Measurements from ENCODE around the gene SIRPB1.
"Not testable (repeated sequence)": the region's sequence is repeated elsewhere in the genome, so short reads cannot be mapped to it uniquely, and the experiment has no call there.

SIRPB1 gene

GRCh38 chr20:1652960-1653359 lies 33.2 kb upstream of the SIRPB1 start:
- H3K4me3 ChIP-seq (ENCODE audit: low read depth, low read length), result no peak overlapping the region
- no peak for DNase-seq (ENCODE audit: low read depth, low spot score)
- TF ChIP-seq, protein P1, sequence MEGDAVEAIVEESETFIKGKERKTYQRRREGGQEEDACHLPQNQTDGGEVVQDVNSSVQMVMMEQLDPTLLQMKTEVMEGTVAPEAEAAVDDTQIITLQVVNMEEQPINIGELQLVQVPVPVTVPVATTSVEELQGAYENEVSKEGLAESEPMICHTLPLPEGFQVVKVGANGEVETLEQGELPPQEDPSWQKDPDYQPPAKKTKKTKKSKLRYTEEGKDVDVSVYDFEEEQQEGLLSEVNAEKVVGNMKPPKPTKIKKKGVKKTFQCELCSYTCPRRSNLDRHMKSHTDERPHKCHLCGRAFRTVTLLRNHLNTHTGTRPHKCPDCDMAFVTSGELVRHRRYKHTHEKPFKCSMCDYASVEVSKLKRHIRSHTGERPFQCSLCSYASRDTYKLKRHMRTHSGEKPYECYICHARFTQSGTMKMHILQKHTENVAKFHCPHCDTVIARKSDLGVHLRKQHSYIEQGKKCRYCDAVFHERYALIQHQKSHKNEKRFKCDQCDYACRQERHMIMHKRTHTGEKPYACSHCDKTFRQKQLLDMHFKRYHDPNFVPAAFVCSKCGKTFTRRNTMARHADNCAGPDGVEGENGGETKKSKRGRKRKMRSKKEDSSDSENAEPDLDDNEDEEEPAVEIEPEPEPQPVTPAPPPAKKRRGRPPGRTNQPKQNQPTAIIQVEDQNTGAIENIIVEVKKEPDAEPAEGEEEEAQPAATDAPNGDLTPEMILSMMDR (IDR thresholded peaks at IDR 0.05; ENCODE audit: low read depth, low read length), result no peak
- in situ Hi-C loops (cut with HindIII; ENCODE audit: low sequenced_read_pairs), result no loop called here

GRCh38 chr20:1652104-1652503 lies 32.3 kb upstream of the SIRPB1 start:
- H3K4me3 ChIP-seq (ENCODE audit: low read depth, low read length), result no peak overlapping the region
- in situ Hi-C loops (cut with HindIII; ENCODE audit: low sequenced_read_pairs), result no loop called here
- TF ChIP-seq, protein P1 (IDR thresholded peaks at IDR 0.05; ENCODE audit: low read depth, low read length), result no peak
- no peak for DNase-seq (ENCODE audit: low read depth, low spot score)

DNA sequence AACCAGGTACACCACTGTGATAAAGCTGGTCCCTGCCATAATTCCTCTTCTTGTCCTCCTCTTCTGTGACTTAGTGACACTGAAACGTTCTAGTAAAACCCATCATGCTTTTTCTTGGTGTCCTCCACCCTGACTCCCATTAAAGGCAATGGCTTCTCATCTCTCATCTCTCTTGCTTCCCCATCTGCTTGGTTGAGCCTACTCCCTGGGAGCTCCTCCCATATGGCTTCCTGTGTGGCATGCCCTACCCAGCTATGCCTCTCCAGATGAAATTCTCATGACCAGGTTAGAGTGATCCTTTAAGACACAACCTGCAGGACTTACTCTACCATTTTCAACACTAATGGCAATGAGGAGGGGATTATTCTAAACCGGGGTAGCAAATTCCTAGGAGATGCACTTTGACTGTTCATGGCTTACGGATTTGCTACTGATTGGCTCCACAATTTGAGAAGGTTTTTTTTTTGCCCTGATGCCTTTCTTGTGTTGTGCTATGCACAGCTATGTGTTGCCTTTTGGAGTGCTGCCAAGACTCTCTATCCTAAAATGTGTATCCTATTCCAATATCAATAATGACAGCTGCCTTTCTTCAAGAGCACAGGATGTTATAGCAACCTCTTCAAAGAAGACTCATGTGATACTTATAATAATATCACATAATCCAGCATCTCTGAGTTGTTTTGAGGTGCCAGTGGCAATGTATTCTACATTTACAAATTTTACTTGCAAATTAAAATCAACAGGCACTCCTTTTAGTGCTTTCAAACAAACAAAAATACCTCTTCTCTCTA lies 31.7 kb upstream of the SIRPB1 start:
- in situ Hi-C loops (cut with HindIII; ENCODE audit: low sequenced_read_pairs), result no loop called here
- H3K4me3 ChIP-seq (ENCODE audit: low read depth, low read length), result no peak overlapping the region
- DNase-seq (ENCODE audit: low read depth, low spot score), result no peak
- TF ChIP-seq, protein P1 (IDR thresholded peaks at IDR 0.05; ENCODE audit: low read depth, low read length), result no peak

GRCh38 chr20:1648101-1648500 lies 28.3 kb upstream of the SIRPB1 start:
- in situ Hi-C loops (cut with HindIII; ENCODE audit: low sequenced_read_pairs), result no loop called here

GRCh38 chr20:1646975-1647431 lies 27.2 kb upstream of the SIRPB1 start:
- in situ Hi-C loops (cut with HindIII; ENCODE audit: low sequenced_read_pairs), result no loop called here
- no peak overlapping the region for H3K4me3 ChIP-seq (ENCODE audit: low read depth, low read length)
- no peak for DNase-seq (ENCODE audit: low read depth, low spot score)
- TF ChIP-seq, protein P1 (IDR thresholded peaks at IDR 0.05; ENCODE audit: low read depth, low read length), result no peak

More at GRCh38 chr20:1648101-1648500, 28.3 kb upstream of the SIRPB1 start:
- TF ChIP-seq, protein P1 (IDR thresholded peaks at IDR 0.05; ENCODE audit: low read depth, low read length), result no peak
- no peak overlapping the region for H3K4me3 ChIP-seq (ENCODE audit: low read depth, low read length)
- no peak for DNase-seq (ENCODE audit: low read depth, low spot score)

GRCh38 chr20:1644101-1644962 lies 24.5 kb upstream of the SIRPB1 start:
- DNase-seq (ENCODE audit: low read depth, low spot score), result no peak
- in situ Hi-C loops (cut with HindIII; ENCODE audit: low sequenced_read_pairs), result no loop called here
- H3K4me3 ChIP-seq (ENCODE audit: low read depth, low read length), result no peak overlapping the region
- TF ChIP-seq, protein P1 (IDR thresholded peaks at IDR 0.05; ENCODE audit: low read depth, low read length), result no peak

DNA sequence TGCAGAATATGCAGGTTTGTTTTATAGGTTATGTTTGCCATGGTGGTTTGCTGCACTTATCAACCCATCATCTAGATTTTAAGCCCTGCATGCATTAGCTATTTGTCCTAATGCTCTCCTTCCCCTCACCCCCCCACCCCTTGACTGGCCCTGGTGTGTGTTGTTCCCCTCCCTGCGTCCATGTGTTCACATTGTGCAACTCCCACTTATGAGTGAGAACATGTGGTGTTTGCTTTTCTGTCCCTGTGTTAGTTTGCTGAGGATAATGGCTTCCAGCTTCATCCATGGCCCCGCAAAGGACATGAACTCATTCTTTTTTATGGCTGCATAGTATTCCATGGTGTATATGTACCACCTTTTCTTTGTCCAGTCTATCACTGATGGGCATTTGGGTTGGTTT lies 18.8 kb upstream of the SIRPB1 start:
- DNase-seq (ENCODE audit: low read depth, low spot score); H3K4me3 ChIP-seq (ENCODE audit: low read depth, low read length); in situ Hi-C loops (cut with HindIII; ENCODE audit: low sequenced_read_pairs): not testable (repeated sequence)
